RWPE2 (cell line): ENCODE data around the gene CYB5R3.
A peak's percentile ranks its signal among the peaks of the same experiment; 100 is the strongest.

Source experiments
- ATAC-seq: fragments of 200-7000 bp; cut with Tn5 transposase; 3 replicates; pipeline ENCODE4 v1.9.1; 2021; ENCODE audit warnings: low read depth
- DNase-seq: peaks from one replicate; pipeline ENCODE4 v3.0.0-alpha.2; 2020; ENCODE audit warnings: low spot score
- H3K27ac ChIP-seq: fragments of 450-650 bp; 2 replicates; pipeline ENCODE4 v1.5.1; 2017; ENCODE audit warnings: mild to moderate bottlenecking; ENCODE audit not compliant: poor library complexity, severe bottlenecking
- H3K27me3 ChIP-seq: fragments of 250-450 bp; sonication (Bioruptor Pico); 2 replicates; pipeline ENCODE4 v1.5.1; 2021; ENCODE audit warnings: mild to moderate bottlenecking, moderate library complexity; ENCODE audit not compliant: insufficient read depth, poor library complexity, severe bottlenecking
- H3K36me3 ChIP-seq: fragments of 250-450 bp; sonication (Bioruptor Pico); 2 replicates; pipeline ENCODE4 v1.5.1; 2020; ENCODE audit warnings: low read depth, mild to moderate bottlenecking, moderate library complexity
- H3K4me1 ChIP-seq: fragments of 250-450 bp; sonication (Bioruptor Pico); 2 replicates; pipeline ENCODE4 v1.5.1; 2021; ENCODE audit warnings: mild to moderate bottlenecking, moderate library complexity; ENCODE audit not compliant: insufficient read depth, poor library complexity, severe bottlenecking
- H3K4me3 ChIP-seq: fragments of 250-450 bp; sonication (Bioruptor Pico); 2 replicates; pipeline ENCODE4 v1.5.1; 2021; ENCODE audit warnings: mild to moderate bottlenecking, moderate library complexity; ENCODE audit not compliant: severe bottlenecking
- H3K9me3 ChIP-seq: fragments of 250-450 bp; sonication (Bioruptor Pico); 2 replicates; pipeline ENCODE4 v1.5.1; 2021; ENCODE audit warnings: mild to moderate bottlenecking, moderate library complexity; ENCODE audit not compliant: severe bottlenecking
- TF ChIP-seq, protein P1 (sequence below): fragments of 450-650 bp; IDR thresholded peaks from one replicate; pipeline ENCODE4 v1.5.1; 2017; ENCODE audit warnings: mild to moderate bottlenecking, moderate library complexity; ENCODE audit not compliant: poor library complexity, severe bottlenecking

CYB5R3 gene

GRCh38 chr22:42622061-42622710 is 27.0 kb downstream of the CYB5R3 start:
- TF ChIP-seq, protein P1, sequence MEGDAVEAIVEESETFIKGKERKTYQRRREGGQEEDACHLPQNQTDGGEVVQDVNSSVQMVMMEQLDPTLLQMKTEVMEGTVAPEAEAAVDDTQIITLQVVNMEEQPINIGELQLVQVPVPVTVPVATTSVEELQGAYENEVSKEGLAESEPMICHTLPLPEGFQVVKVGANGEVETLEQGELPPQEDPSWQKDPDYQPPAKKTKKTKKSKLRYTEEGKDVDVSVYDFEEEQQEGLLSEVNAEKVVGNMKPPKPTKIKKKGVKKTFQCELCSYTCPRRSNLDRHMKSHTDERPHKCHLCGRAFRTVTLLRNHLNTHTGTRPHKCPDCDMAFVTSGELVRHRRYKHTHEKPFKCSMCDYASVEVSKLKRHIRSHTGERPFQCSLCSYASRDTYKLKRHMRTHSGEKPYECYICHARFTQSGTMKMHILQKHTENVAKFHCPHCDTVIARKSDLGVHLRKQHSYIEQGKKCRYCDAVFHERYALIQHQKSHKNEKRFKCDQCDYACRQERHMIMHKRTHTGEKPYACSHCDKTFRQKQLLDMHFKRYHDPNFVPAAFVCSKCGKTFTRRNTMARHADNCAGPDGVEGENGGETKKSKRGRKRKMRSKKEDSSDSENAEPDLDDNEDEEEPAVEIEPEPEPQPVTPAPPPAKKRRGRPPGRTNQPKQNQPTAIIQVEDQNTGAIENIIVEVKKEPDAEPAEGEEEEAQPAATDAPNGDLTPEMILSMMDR: no peak
- Histone ChIP-seq H3K27me3 (no peaks in the 10 kb centered on the region), H3K36me3 (peaks cover 40% of the 10 kb centered on the region), H3K4me3 (no peak overlapping the region), H3K27ac (peak overlapping the region; percentile 74), H3K4me1 (peaks cover 13% of the 10 kb centered on the region), H3K9me3 (no peaks in the 10 kb centered on the region)
- ATAC-seq: no peak
- DNase-seq: no peak

DNA sequence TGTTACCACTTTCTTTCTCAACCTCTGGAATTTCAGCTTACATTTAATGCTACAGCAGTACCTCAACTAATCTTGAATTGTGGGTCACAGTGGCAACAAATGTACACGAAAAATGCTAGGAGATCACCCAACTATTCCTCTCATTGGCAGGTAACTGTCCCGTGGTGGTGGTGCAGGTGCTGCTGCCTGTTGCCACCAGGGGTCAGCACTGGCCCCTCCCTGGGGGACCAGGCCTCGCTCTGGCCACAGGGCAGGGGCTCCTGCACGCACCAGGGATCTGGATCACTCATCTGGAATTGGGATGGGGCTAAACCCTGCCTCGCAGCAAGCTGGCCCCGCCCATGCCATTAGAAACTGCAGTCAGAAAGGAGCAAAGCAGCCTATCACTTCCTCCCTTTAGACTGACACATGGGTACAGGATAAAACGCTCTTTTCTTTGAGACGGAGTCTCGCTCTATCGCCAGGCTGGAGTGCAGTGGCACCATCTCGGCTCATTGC is 27.6 kb downstream of the CYB5R3 start:
- Histone ChIP-seq H3K27me3 (no peaks in the 10 kb centered on the region), H3K4me3 (no peak overlapping the region), H3K4me1 (peaks cover 13% of the 10 kb centered on the region), H3K9me3 (no peaks in the 10 kb centered on the region), H3K27ac (peak overlapping the region; percentile 74), H3K36me3 (peaks cover 34% of the 10 kb centered on the region)
- TF ChIP-seq, protein P1: peak; percentile 89
- peak; percentile 70 for ATAC-seq
- no peak for DNase-seq

DNA sequence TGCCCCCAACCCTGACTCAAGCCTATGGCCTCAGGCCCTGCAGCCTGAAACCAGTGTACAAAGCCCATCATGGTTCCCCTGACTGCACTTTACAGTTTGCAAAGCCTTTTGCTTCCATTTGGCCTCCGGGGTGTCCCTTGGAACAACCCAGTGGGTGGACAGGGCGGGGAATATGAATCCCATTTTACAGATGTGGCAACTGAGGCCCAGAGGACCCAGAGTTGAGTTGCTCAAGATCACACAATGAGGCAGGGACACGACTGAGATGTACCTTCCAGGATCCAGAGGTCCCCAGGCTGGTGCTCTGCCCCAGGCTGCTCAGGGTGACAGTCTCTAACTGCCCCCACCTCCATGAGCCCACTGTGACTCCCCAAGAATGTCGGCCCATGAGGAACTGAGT is 29.1 kb downstream of the CYB5R3 start:
- peaks cover 19% of the 10 kb centered on the region for H3K36me3 ChIP-seq
- TF ChIP-seq, protein P1: no peak
- ATAC-seq: no peak
- H3K27ac ChIP-seq: peak overlapping the region; percentile 74
- H3K4me1 ChIP-seq: peaks cover 17% of the 10 kb centered on the region
- no peak overlapping the region for H3K4me3 ChIP-seq
- DNase-seq: no peak
- no peaks in the 10 kb centered on the region for H3K27me3 ChIP-seq
- H3K9me3 ChIP-seq: no peaks in the 10 kb centered on the region

DNA sequence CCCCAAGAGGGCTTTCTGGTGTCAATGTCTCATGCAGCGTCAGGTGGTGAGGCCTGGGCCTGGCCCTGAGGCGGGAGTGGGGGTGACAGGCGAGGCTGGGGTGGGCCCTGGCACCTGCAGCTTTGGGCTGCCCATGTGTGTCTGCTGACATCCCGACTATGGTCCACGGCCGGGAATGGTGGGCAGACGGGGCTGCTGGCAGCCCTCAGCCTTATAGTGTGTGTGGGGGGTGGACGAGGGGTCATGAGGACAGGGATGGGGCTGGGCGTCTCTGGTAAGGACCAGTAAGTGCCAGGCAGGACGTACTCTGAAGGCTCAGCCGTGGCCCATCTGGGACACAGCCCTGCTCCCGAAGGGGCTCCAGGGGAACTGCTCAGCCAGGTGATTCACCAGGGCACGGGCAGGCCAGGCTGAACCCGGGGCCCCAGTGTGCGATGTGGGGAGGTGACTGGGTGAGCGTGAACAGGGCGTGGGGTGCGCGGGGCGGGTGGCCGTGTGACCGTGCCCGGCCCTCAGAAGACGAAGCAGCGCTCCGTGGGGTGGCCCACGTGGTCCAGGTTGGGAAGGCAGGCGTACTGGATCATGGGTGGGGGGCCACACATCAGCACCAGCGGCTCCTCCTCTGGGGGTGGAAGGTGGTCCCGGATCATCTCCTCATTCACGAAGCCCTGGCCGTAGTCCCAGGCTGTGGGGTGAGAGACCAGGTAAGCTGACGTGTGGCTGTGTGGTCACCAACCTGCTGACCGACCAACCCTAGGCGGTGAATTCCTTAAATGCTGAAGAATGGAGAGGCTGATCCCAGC is 29.7 kb downstream of the CYB5R3 start:
- ATAC-seq (no peak), DNase-seq (no peak)
- no peaks in the 10 kb centered on the region for H3K9me3 ChIP-seq
- H3K27me3 ChIP-seq: no peaks in the 10 kb centered on the region
- no peak overlapping the region for H3K4me3 ChIP-seq
- H3K27ac ChIP-seq: peak overlapping the region; percentile 74
- H3K36me3 ChIP-seq: peaks cover 14% of the 10 kb centered on the region; the same call in 1 of the 2 replicates
- peaks cover 17% of the 10 kb centered on the region for H3K4me1 ChIP-seq
- TF ChIP-seq, protein P1: no peak
